T-cell (primary cell): Measurements from ENCODE around the gene SPTAN1. TPM values are rescaled to one million over a fixed set of nuclear protein-coding genes. Genes with fewer than 3 reads are reported as not detected.

Source experiments
- ATAC-seq, 4 experiments: fragments of 200-7000 bp in 3 of 4; fragments of 150-1000 bp in 1 of 4; cut with Tn5 transposase; replicated peaks in 1 of 4; 1 replicate in 3 of 4; 2 replicates in 1 of 4; pipeline ENCODE4 v1.10.0; 2021; ENCODE audit warnings: moderate library complexity in 3 of 4, mild to moderate bottlenecking in 2 of 4, moderate number of reproducible peaks in 1 of 4
- CTCF ChIA-PET, 2 donors: fragments of 300-600 bp; sonication (Branson Sonifier 250); formaldehyde crosslinking; loops; one replicate each; lab custom pipeline; 2022; ENCODE audit warnings: antibody characterized with exemption in 2 of 2; lab: Charles Lee
- POLR2A ChIA-PET, 2 donors: fragments of 300-600 bp; sonication (Branson Sonifier 250); formaldehyde crosslinking; loops; one replicate each; lab custom pipeline; 2022; ENCODE audit warnings: antibody characterized with exemption in 2 of 2; lab: Charles Lee
- DNase-seq, 35 experiments: peaks; one replicate each; pipeline versions ENCODE4 v3.0.0 to v3.0.0-alpha.2; 2013 to 2023
- H3K27ac ChIP-seq: one replicate; pipeline ENCODE4 v1.5.1; 2013; ENCODE audit warnings: low read length
- H3K27me3 ChIP-seq, 2 experiments: replicated peaks in 1 of 2; 1 replicate in 1 of 2; 2 replicates in 1 of 2; pipeline versions ENCODE4 v1.6.1 to v1.7.0; 2013; ENCODE audit warnings: low read length in 1 of 2, mixed read lengths in 1 of 2; ENCODE audit not compliant: control insufficient read depth in 2 of 2, insufficient read depth in 2 of 2; ENCODE audit errors: extremely low read depth in 1 of 2
- H3K36me3 ChIP-seq, 2 donors: 1 replicate in 1 of 2; 2 replicates in 1 of 2; pipeline versions ENCODE4 v1.6.1 to v1.7.0; 2013; ENCODE audit warnings: low read length in 1 of 2; ENCODE audit not compliant: control insufficient read depth in 2 of 2, insufficient read depth in 1 of 2; ENCODE audit errors: extremely low read depth in 1 of 2
- H3K4me1 ChIP-seq, 2 experiments: 1 replicate in 1 of 2; 2 replicates in 1 of 2; pipeline versions ENCODE4 v1.6.1 to v1.7.0; 2013; ENCODE audit warnings: low read length in 2 of 2, mixed read lengths in 1 of 2; ENCODE audit not compliant: insufficient read depth in 2 of 2, control insufficient read depth in 1 of 2; ENCODE audit errors: extremely low read depth in 1 of 2
- H3K4me3 ChIP-seq, 2 donors: 1 replicate in 1 of 2; 2 replicates in 1 of 2; pipeline versions ENCODE4 v1.5.1 to v1.7.0; 2013; ENCODE audit warnings: mild to moderate bottlenecking in 2 of 2, low read length in 1 of 2, moderate library complexity in 1 of 2; ENCODE audit not compliant: control insufficient read depth in 1 of 2; ENCODE audit errors: extremely low read depth in 1 of 2
- H3K9me3 ChIP-seq: 2 replicates; pipeline ENCODE4 v1.7.0; 2013
- H3K27ac Mint-ChIP-seq, 2 donors: one replicate each; pipeline ENCODE4 v1.8.0; 2020 to 2021; ENCODE audit warnings: mild to moderate bottlenecking in 2 of 2, mixed read lengths in 2 of 2
- H3K27me3 Mint-ChIP-seq, 2 donors: one replicate each; pipeline ENCODE4 v1.8.0; 2021 to 2022; ENCODE audit warnings: mixed read lengths in 2 of 2
- H3K36me3 Mint-ChIP-seq: one replicate; pipeline ENCODE4 v1.8.0; 2021; ENCODE audit warnings: mixed read lengths
- H3K4me1 Mint-ChIP-seq, 3 donors: one replicate each; pipeline ENCODE4 v1.8.0; 2020 to 2022; ENCODE audit warnings: mixed read lengths in 3 of 3, mild to moderate bottlenecking in 1 of 3
- H3K4me3 Mint-ChIP-seq, 3 donors: one replicate each; pipeline ENCODE4 v1.8.0; 2020 to 2022; ENCODE audit warnings: mild to moderate bottlenecking in 3 of 3, mixed read lengths in 3 of 3, moderate library complexity in 3 of 3
- H3K9me3 Mint-ChIP-seq, 3 donors: one replicate each; pipeline ENCODE4 v1.8.0; 2020 to 2022; ENCODE audit warnings: mixed read lengths in 3 of 3
- WGBS: methylation state at CpG from one replicate; pipeline ENCODE4 v1.1.5; 2013; ENCODE audit warnings: missing lambda C conversion rate; ENCODE audit not compliant: insufficient coverage; 5-methylcytosine and 5-hydroxymethylcytosine counted together
- total RNA-seq, 35 experiments: library from RNA in 6 of 35; stranded (reverse) in 6 of 35; fragments of 120-200 nt in 1 of 35; gene quantifications; one replicate each; pipeline versions ENCODE4 v1.2.1 to v1.2.4 and lab custom pipeline; 2013 to 2026

The SPTAN1 gene
- total RNA-seq, 5 donors from 2014 or later (not counting 1 experiment from before 2014, with no cell fraction given) = 446 to 594 (median 461) TPM

DNA sequence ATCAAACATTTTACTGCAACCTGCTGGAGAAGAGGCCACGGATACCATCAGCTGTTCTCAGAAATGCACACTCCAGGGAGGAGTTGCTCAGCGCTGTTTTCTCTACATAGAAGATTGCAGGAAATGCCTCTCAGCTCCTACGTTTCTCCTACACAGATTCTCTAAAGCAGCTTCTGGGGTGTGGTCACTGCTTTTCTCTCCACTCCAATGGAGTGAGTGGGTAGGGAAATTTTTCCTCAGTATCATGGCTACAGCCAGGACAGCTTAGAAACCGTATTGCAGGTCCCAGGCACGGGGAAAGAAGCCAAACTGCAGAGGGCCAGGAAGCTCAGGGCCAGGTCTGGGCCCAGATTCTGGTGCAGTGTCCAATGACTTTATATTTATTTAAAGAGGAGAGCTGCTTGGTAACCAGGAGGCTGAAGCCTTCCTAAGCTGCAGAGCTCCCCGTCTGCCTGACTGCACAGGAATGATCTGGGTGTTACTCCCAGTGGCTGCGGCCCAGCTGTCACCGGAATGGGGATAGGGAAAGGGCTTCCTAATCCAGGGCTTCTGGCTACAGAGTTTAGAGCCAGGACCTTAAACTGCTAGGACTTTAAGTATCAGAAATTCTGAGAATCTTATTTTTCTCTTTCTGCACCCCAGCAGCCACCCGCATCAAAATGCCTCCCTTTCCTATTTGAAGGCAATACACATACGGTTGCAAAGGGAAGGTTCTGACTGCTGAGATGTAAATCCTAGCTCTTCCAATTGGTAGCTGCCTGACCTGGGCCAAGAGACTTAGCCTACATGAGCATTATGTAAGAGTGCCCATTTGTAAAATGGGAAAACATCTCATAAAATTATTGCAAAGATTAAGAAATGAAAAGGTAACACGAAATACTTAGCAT is 1.4 kb upstream of the SPTAN1 start:
- peak overlapping the region in 2 of 3 donors; percentile 84 to 89 for H3K4me3 Mint-ChIP-seq
- DNase-seq (peak in 1 of 35 experiments; percentile 34), ATAC-seq (no peak)
- H3K9me3 Mint-ChIP-seq = no peaks in the 10 kb centered on the region
- Histone ChIP-seq H3K36me3 (no peaks in the 10 kb centered on the region), H3K9me3 (no peaks in the 10 kb centered on the region), H3K27me3 (no peaks in the 10 kb centered on the region), H3K4me3 (peak overlapping the region; percentile 44 to 94), H3K27ac (peak overlapping the region; percentile 97), H3K4me1 (peaks cover 36 to 43% of the 10 kb centered on the region in 2 experiments)
- peak overlapping the region; percentile 91 to 94 for H3K27ac Mint-ChIP-seq
- CTCF ChIA-PET = interaction anchor here in 1 of 2 donors (1.2 kb wide), 1 partner anchor 95 kb away, joined by 4 read pairs; the partner anchor contains the start of gene ODF2
- POLR2A ChIA-PET = interaction anchor here in 1 of 2 donors (0.6 to 1.1 kb wide), 4 partner anchors 9 to 428 kb away, joined by 3 to 4 read pairs (median 3); no protein-coding TSS in a partner anchor
- WGBS = 82% methylated on average over 5 of the region's 11 CpGs
- H3K36me3 Mint-ChIP-seq = no peaks in the 10 kb centered on the region
- H3K27me3 Mint-ChIP-seq = no peaks in the 10 kb centered on the region
- H3K4me1 Mint-ChIP-seq = peaks cover 22 to 29% (median 28%) of the 10 kb centered on the region in 3 donors

DNA sequence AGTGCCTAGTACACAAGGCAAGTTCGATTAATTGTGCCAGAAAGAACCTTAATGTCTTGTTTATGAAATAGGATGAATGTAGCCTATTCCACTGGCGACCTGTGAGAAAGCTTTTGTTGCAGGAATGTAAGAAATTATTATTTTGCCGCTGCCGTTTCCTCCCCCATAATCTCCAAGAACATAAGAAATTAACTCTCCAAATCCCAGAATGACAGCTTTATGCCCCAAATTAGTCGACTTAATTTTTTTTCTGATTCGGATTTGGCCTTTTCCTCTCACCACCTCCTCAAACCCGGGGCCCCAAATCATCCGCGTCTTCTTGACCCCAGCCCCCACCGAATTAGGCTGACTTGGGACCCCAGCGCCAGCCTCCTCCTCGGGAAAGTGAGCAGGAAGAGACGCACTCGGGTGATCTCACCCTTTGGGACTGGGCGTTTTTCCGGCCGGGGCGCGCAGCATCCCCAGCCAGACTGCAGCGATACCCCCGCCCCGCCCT is 682 bp upstream of the SPTAN1 start:
- ATAC-seq = no peak
- POLR2A ChIA-PET = interaction anchor here (0.6 to 0.9 kb wide), 6 partner anchors 8 to 580 kb away, joined by 3 to 4 read pairs (median 4); no protein-coding TSS in a partner anchor

DNA sequence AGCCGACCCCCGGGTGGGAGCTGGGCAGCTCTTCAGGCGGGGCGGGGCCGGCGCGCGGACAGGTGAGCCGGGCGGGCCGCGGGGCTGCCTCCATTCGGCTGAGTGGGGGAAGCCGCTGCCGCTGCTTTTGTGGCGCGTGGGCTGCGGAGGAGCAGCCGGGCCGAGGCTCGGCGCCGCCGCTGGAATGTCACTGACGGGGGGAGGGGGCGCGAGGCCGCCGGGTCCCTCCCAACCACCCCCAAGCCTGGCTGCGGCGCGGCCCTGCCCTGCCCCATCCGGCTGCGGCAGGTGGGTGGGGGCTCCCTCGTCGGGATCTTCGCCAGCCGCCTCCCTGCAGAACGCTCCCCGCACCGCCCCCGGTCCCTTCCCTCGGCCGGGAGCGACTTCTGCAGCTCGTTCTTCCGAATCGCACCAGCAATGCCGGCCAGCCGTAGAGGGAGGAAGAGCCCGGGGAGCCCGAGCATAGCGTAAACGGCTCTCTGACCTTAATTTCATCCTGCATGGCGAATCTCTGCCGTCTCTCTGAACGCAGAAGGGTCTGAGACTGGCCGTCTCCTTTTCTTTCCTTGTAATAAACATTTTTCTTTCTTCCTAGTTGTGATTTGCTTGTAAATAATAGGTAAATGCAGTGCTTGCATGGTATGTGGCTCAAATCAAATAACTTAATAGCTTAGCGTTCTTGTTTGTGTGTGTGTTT is 505 bp downstream of the SPTAN1 start:
- Mint-ChIP-seq H3K4me1 (peaks cover 29 to 39% (median 29%) of the 10 kb centered on the region in 3 donors), H3K27me3 (no peaks in the 10 kb centered on the region), H3K27ac (no peak overlapping the region), H3K4me3 (no peak overlapping the region), H3K9me3 (no peaks in the 10 kb centered on the region), H3K36me3 (no peaks in the 10 kb centered on the region)
- WGBS = under 1% methylated on average over 52 of the region's 59 CpGs
- no peaks in the 10 kb centered on the region for H3K27me3 ChIP-seq
- peak overlapping the region; percentile 61 for H3K27ac ChIP-seq
- no peaks in the 10 kb centered on the region for H3K9me3 ChIP-seq
- H3K4me3 ChIP-seq = peak overlapping the region; percentile 81 to 89
- peak in 18 of 35 experiments; percentile 0 to 52 (median 20) for DNase-seq
- peaks cover 0 to 2% of the 10 kb centered on the region in 2 donors for H3K36me3 ChIP-seq
- ChIA-PET POLR2A (interaction anchor here (0.6 to 1.1 kb wide), 6 partner anchors 9 to 1727 kb away, joined by 3 to 4 read pairs (median 4); no protein-coding TSS in a partner anchor), CTCF (interaction anchor here in 1 of 2 donors (1.0 kb wide), 1 partner anchor 48 kb away, joined by 3 read pairs; the partner anchor contains the start of gene GLE1)
- peaks cover 45 to 48% of the 10 kb centered on the region in 2 experiments for H3K4me1 ChIP-seq
- peak; percentile 28 to 41 (median 36) for ATAC-seq

More for the DNA sequence above, 682 bp upstream of the SPTAN1 start:
- Mint-ChIP-seq H3K4me1 (peaks cover 28 to 29% (median 29%) of the 10 kb centered on the region in 3 donors), H3K27me3 (no peaks in the 10 kb centered on the region), H3K36me3 (no peaks in the 10 kb centered on the region), H3K27ac (peak overlapping the region; percentile 91 to 94), H3K9me3 (no peaks in the 10 kb centered on the region), H3K4me3 (peak overlapping the region in 2 of 3 donors; percentile 84 to 89)
- CTCF ChIA-PET = interaction anchor here in 1 of 2 donors (0.6 to 1.0 kb wide), 2 partner anchors 47 to 257 kb away, joined by 3 read pairs; partner anchors contain the start of gene GLE1
- Histone ChIP-seq H3K4me1 (peaks cover 43 to 44% of the 10 kb centered on the region in 2 experiments), H3K36me3 (peaks cover 0 to under 1% of the 10 kb centered on the region in 2 donors), H3K4me3 (peak overlapping the region; percentile 44 to 94), H3K9me3 (no peaks in the 10 kb centered on the region), H3K27ac (peak overlapping the region; percentile 97), H3K27me3 (no peaks in the 10 kb centered on the region)
- WGBS = under 1% methylated on average over 18 of the region's 22 CpGs
- DNase-seq = no peak

- Histone ChIP-seq H3K9me3 (no peaks in the 10 kb centered on the region), H3K4me1 (peaks cover 52 to 55% of the 10 kb centered on the region in 2 experiments), H3K4me3 (peak overlapping the region in 1 of 2 donors; percentile 81), H3K36me3 (peaks cover 0 to 2% of the 10 kb centered on the region in 2 donors), H3K27me3 (no peaks in the 10 kb centered on the region), H3K27ac (peak overlapping the region; percentile 61)
- Mint-ChIP-seq H3K27me3 (no peaks in the 10 kb centered on the region), H3K36me3 (no peaks in the 10 kb centered on the region), H3K4me3 (no peak overlapping the region), H3K9me3 (no peaks in the 10 kb centered on the region), H3K27ac (no peak overlapping the region), H3K4me1 (peaks cover 29 to 47% (median 36%) of the 10 kb centered on the region in 3 donors)
- no peak for ATAC-seq
- 20% methylated on average over 3 of the region's 6 CpGs for WGBS
- DNase-seq = peak in 1 of 35 experiments; percentile 20
- ChIA-PET POLR2A (interaction anchor here (0.6 to 1.1 kb wide), 4 partner anchors 9 to 1728 kb away, joined by 3 to 4 read pairs (median 4); no protein-coding TSS in a partner anchor), CTCF (no interaction called here)
Measured at GRCh38 chr9:128553728-128554127, 1.3 kb downstream of the SPTAN1 start.

DNA sequence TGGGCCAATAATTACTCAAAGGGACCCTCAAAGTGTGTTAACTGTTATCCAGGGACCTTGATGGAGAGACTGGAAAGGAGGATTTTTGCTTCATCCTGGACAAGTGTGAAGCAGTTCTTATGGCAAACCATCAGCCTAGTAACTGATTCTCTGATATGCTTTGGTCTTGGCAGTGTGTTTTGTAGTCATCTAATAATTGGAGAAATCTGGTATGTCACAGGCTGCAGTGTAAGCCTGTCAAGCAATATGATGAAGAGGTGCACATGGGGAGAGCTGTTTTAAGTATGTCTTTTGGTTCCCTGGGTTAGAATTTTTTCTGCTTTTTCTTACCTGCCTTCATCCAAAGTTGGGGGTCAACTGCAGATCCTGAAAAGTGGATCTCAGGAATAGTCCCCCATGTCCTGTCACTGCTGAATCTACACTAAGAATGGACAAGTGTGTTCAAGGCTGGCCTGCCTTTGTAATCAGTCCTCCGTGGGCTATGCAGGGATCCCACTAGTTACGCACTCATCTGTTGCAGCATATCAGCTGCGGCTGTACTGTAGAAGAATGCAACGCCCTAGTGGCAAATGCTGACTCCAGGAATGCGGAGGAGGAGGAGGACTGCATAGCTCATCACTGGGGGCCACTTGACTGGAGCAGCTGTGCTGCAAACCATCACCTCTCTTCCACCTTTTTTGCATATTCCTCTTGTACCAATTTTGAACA is 1.9 kb downstream of the SPTAN1 start:
- H3K4me1 ChIP-seq = peaks cover 58 to 59% of the 10 kb centered on the region in 2 experiments
- no peak for ATAC-seq
- 59% methylated on average over 3 of the region's 5 CpGs for WGBS

More for the DNA sequence above, 1.9 kb downstream of the SPTAN1 start:
- H3K27me3 ChIP-seq = no peaks in the 10 kb centered on the region
- H3K27ac Mint-ChIP-seq = no peak overlapping the region
- no peak overlapping the region for H3K4me3 Mint-ChIP-seq
- H3K36me3 ChIP-seq = peaks cover 0 to 2% of the 10 kb centered on the region in 2 donors
- H3K27ac ChIP-seq = peak overlapping the region; percentile 11
- ChIA-PET CTCF (no interaction called here), POLR2A (interaction anchor here in 1 of 2 donors (0.5 kb wide), 1 partner anchor 41 kb away, joined by 5 read pairs; no protein-coding TSS in a partner anchor)
- no peaks in the 10 kb centered on the region for H3K9me3 Mint-ChIP-seq
- peak in 8 of 35 experiments; percentile 4 to 41 (median 12) for DNase-seq
- no peaks in the 10 kb centered on the region for H3K36me3 Mint-ChIP-seq
- H3K9me3 ChIP-seq = no peaks in the 10 kb centered on the region
- H3K4me3 ChIP-seq = peak overlapping the region in 1 of 2 donors; percentile 81
- H3K27me3 Mint-ChIP-seq = no peaks in the 10 kb centered on the region
- H3K4me1 Mint-ChIP-seq = peaks cover 28 to 53% (median 42%) of the 10 kb centered on the region in 3 donors
